Activated CD8-positive, alpha-beta memory T cell treated with anti-CD3 and anti-CD28 coated beads, Interleukin-2, amount 50 U/mL, for 1 hour (primary cell): ENCODE measurements around the gene PSTK.
A peak's percentile ranks its signal among the peaks of the same experiment; 100 is the strongest.

Experiments
- DNase-seq: peaks from one replicate; pipeline ENCODE4 v3.0.0-alpha.2; 2020; ENCODE audit errors: extremely low read depth

PSTK gene

GRCh38 chr10:122992031-122992585, 11.9 kb downstream of the PSTK start:
- DNase-seq = no peak

- no peak for DNase-seq
Measured at GRCh38 chr10:122993797-122994336, 13.7 kb downstream of the PSTK start.

GRCh38 chr10:122995936-122996335, 15.7 kb downstream of the PSTK start:
- no peak for DNase-seq

GRCh38 chr10:122997864-122998263, 17.7 kb downstream of the PSTK start:
- no peak for DNase-seq

GRCh38 chr10:122998360-122998917, 18.2 kb downstream of the PSTK start:
- DNase-seq = no peak

- DNase-seq = no peak
Measured at GRCh38 chr10:122998934-122999333, 18.7 kb downstream of the PSTK start.

- no peak for DNase-seq
Measured at GRCh38 chr10:122999347-122999746, 19.1 kb downstream of the PSTK start.

- DNase-seq = no peak
Measured at GRCh38 chr10:123000155-123000554, 20.0 kb downstream of the PSTK start.

GRCh38 chr10:123001370-123001769, 21.2 kb downstream of the PSTK start:
- no peak for DNase-seq

- no peak for DNase-seq
Measured at GRCh38 chr10:123004298-123004697, 24.1 kb downstream of the PSTK start.

GRCh38 chr10:123007558-123008354, 27.6 kb downstream of the PSTK start:
- DNase-seq = no peak

- DNase-seq = peak; percentile 92
Measured at GRCh38 chr10:123008355-123009104, 28.3 kb downstream of the PSTK start, which contains the start of the genes ACADSB and IKZF5. Gene ACADSB, plus strand, starts transcription at chr10:123009006. Its CDS starts 24 bp downstream, at chr10:123009030. Gene IKZF5, minus strand, starts transcription at chr10:123008795. Its CDS starts 10,170 bp downstream, at chr10:122998625.

GRCh38 chr10:123009105-123009820, 29.1 kb downstream of the PSTK start:
- no peak for DNase-seq

GRCh38 chr10:123011987-123012386, 31.8 kb downstream of the PSTK start:
- no peak for DNase-seq

- no peak for DNase-seq
Measured at GRCh38 chr10:123013456-123014419, 33.5 kb downstream of the PSTK start.

GRCh38 chr10:123014772-123015171, 34.6 kb downstream of the PSTK start:
- no peak for DNase-seq

GRCh38 chr10:123016228-123016627, 36.0 kb downstream of the PSTK start:
- DNase-seq = no peak

- no peak for DNase-seq
Measured at GRCh38 chr10:123017421-123018165, 37.4 kb downstream of the PSTK start.

GRCh38 chr10:123018531-123018930, 38.3 kb downstream of the PSTK start:
- DNase-seq = no peak
